Lung (tissue), 12 donors: ENCODE data around the gene HK3. TPM values are rescaled to one million over a fixed set of nuclear protein-coding genes. Genes with fewer than 3 reads are reported as not detected.
A peak's percentile ranks its signal among the peaks of the same experiment; 100 is the strongest.

Experiments used
- ATAC-seq: fragments of 200-7000 bp; cut with Tn5 transposase; one replicate; pipeline ENCODE4 v1.9.1; 2020; ENCODE audit warnings: moderate number of reproducible peaks; ENCODE audit not compliant: insufficient read depth, low FRiP score
- DNase-seq, 3 donors: peaks; one replicate each; pipeline ENCODE4 v3.0.0-alpha.2; 2013 to 2017
- H3K27ac ChIP-seq, 2 donors: one replicate each; pipeline ENCODE4 v1.5.1; 2013; ENCODE audit warnings: mild to moderate bottlenecking in 2 of 2, moderate library complexity in 2 of 2, control low read depth in 1 of 2, inconsistent platforms in 1 of 2, low read depth in 1 of 2, low read length in 1 of 2
- H3K27me3 ChIP-seq, 3 donors: one replicate each; pipeline ENCODE4 v1.5.1; 2013; ENCODE audit warnings: low read length in 2 of 3; ENCODE audit not compliant: control insufficient read depth in 3 of 3, insufficient read depth in 3 of 3
- H3K36me3 ChIP-seq, 4 donors: one replicate each; pipeline ENCODE4 v1.5.1; 2013; ENCODE audit warnings: low read length in 4 of 4, mild to moderate bottlenecking in 1 of 4, moderate library complexity in 1 of 4; ENCODE audit not compliant: control insufficient read depth in 4 of 4, insufficient read depth in 4 of 4
- H3K4me1 ChIP-seq, 5 donors: one replicate each; pipeline ENCODE4 v1.5.1; 2013; ENCODE audit warnings: low read length in 5 of 5, mild to moderate bottlenecking in 2 of 5, moderate library complexity in 1 of 5; ENCODE audit not compliant: control insufficient read depth in 5 of 5, insufficient read depth in 5 of 5
- H3K4me3 ChIP-seq: one replicate; pipeline ENCODE4 v1.5.1; 2013; ENCODE audit warnings: mild to moderate bottlenecking, control low read depth, moderate library complexity
- H3K9ac ChIP-seq, 2 donors: one replicate each; pipeline ENCODE4 v1.5.1; 2013; ENCODE audit warnings: low read length in 2 of 2, control low read depth in 1 of 2; ENCODE audit not compliant: insufficient read depth in 1 of 2
- H3K9me3 ChIP-seq, 4 donors: one replicate each; pipeline ENCODE4 v1.5.1; 2013; ENCODE audit warnings: low read length in 3 of 4, mild to moderate bottlenecking in 1 of 4, moderate library complexity in 1 of 4; ENCODE audit not compliant: control insufficient read depth in 4 of 4, insufficient read depth in 3 of 4
- CTCF ChIP-seq: IDR thresholded peaks from 2 replicates; pipeline ENCODE4 v1.5.1; 2012; ENCODE audit warnings: mild to moderate bottlenecking; ENCODE audit errors: control extremely low read depth, extremely low read depth
- whole genome bisulfite sequencing, 2 donors: extraction: QIAGEN DNeasy Blood & Tissue Kit; methylation state at CpG; one replicate each; pipeline ENCODE4 v1.1.7; 2013; 5-methylcytosine and 5-hydroxymethylcytosine counted together
- polyA plus RNA-seq, 2 donors: library from polyadenylated mRNA; stranded (reverse); fragments of 200-250 nt; gene quantifications; one replicate each; pipeline ENCODE4 v1.2.1, GENCODE V29; 2013
- total RNA-seq, 2 donors: library from RNA; depleted of rRNA in 1 of 2; stranded (reverse); fragments of >200 nt in 1 of 2; gene quantifications; one replicate each; pipeline ENCODE4 v1.2.1, GENCODE V29; 2014 to 2021
- donor health status: control.
- donor health status: control.
- donor health status: Bipolar disorder and iron deficiency.
- donor health status: healthy.
- donor health status: DM: yes; HTN: yes; CAD: no.

HK3 gene
- total and polyA plus RNA-seq, 4 donors, result 9.2 to 260 (median 83.8) TPM

- DNase-seq (no peak), ATAC-seq (no peak)
- Histone ChIP-seq H3K27me3 (no peaks in the 10 kb centered on the region), H3K4me1 (peaks cover 0 to 14% (median 0%) of the 10 kb centered on the region in 5 donors), H3K9me3 (no peaks in the 10 kb centered on the region), H3K4me3 (no peak overlapping the region), H3K36me3 (peaks cover 25 to 38% (median 28%) of the 10 kb centered on the region in 4 donors), H3K27ac (no peak overlapping the region), H3K9ac (no peak overlapping the region)
- 69 to 89% methylated on average over 5 of the region's 5 CpGs for WGBS, 2 donors
- TF ChIP-seq CTCF, result no peak
Observed at GRCh38 chr5:176902911-176903664, 3.9 kb upstream of the HK3 start.

GRCh38 chr5:176902102-176902814 is 3.1 kb upstream of the HK3 start:
- H3K36me3 ChIP-seq, result peaks cover 24 to 38% (median 28%) of the 10 kb centered on the region in 4 donors
- H3K27me3 ChIP-seq, result peaks cover 0 to 3% (median 0%) of the 10 kb centered on the region in 3 donors
- no peak for DNase-seq
- H3K9ac ChIP-seq, result no peak overlapping the region
- H3K4me1 ChIP-seq, result peaks cover 0 to 15% (median 0%) of the 10 kb centered on the region in 5 donors
- H3K4me3 ChIP-seq, result no peak overlapping the region
- no peak for TF ChIP-seq CTCF
- H3K27ac ChIP-seq, result peak overlapping the region in 1 of 2 donors; percentile 1
- no peaks in the 10 kb centered on the region for H3K9me3 ChIP-seq
- ATAC-seq, result no peak
- WGBS, 2 donors, result 69 to 91% methylated on average over 6 of the region's 6 CpGs

- no peak for ATAC-seq
- 73 to 85% methylated on average over 12 of the region's 12 CpGs for WGBS, 2 donors
Observed at GRCh38 chr5:176901260-176902101, 2.3 kb upstream of the HK3 start.

More at GRCh38 chr5:176901260-176902101, 2.3 kb upstream of the HK3 start:
- peaks cover 18 to 32% (median 23%) of the 10 kb centered on the region in 4 donors for H3K36me3 ChIP-seq
- H3K27ac ChIP-seq, result no peak overlapping the region
- H3K27me3 ChIP-seq, result peaks cover 0 to 3% (median 0%) of the 10 kb centered on the region in 3 donors
- no peak overlapping the region for H3K9ac ChIP-seq
- no peaks in the 10 kb centered on the region for H3K9me3 ChIP-seq
- peaks cover 0 to 16% (median 0%) of the 10 kb centered on the region in 5 donors for H3K4me1 ChIP-seq
- no peak for DNase-seq
- TF ChIP-seq CTCF, result no peak
- H3K4me3 ChIP-seq, result no peak overlapping the region
